ENCODE results near the gene GNPDA2.
A peak's percentile ranks its signal among the peaks of the same experiment; 100 is the strongest.

Gene GNPDA2

DNA sequence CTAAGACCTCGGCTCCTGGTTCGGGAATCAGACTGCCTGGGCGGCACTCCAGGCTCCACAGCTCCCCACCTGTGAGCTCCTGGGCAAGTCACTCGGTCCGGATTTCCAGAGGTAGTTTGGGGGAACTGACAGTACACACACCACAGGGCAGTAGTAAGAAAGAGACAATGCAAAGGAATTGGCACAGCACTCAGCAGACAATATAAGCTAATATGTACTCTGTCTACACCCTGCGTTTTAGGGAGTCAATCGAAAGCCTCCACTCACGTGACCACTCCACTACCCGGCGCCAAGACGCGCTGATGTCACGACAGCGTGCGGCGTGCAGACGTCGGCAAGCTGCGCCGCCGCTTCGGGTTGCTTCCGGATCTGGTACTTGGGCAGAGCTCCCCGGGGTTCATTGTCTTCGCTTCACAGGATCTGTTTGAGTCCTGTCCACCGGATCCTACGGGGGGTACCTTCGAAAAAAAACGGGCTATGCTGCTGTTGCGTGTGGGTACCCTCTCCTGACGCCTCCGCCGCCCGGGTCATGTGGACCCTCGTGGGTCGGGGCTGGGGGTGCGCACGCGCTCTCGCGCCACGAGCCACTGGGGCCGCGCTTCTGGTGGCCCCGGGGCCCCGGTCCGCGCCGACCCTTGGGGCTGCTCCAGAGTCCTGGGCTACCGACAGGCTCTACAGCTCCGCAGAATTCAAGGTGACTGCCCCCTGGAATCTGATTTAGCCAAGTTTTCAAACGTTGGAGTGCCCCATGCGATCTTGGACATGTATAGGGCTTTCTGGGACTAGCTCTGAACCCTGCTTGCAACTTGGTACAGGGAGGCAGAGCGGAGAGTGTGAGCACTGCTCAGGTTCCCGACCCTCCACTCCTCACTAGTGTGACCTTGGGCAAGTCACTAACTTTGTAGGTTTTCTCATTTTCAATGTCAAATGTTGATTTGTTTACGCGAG, 48.0 kb downstream of the GNPDA2 start, which contains the start of gene GUF1:
GUF1 (plus strand) TSS at position 327 of the 948 bp plus-strand sequence; CDS start at position 530, 203 bp downstream.
- peak; percentile 90 for DNase-seq

- DNase-seq = no peak
These were observed 51.0 kb downstream of the GNPDA2 start for GRCh38 chr4:44675366-44675765.

DNA sequence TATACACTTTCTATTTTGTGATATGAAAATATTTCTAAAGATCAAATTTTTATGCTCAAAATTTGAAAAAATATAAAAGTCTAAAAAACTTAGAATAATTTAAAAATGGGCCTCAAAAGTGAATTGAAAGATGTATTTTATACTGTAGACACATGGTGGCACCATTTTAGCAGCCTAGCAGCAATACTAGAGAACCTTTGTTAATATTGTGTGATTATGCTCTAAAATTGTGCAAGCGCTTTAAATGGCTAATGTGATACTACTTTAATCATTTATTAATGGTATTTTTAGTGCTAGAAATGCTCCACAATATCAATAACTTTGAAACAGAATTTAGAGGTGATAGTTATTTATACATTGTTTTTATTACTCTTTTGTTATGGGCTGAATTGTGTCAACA, 51.9 kb downstream of the GNPDA2 start:
- DNase-seq = no peak

- DNase-seq = no peak
These were observed 54.7 kb downstream of the GNPDA2 start for GRCh38 chr4:44671636-44672035.

DNA sequence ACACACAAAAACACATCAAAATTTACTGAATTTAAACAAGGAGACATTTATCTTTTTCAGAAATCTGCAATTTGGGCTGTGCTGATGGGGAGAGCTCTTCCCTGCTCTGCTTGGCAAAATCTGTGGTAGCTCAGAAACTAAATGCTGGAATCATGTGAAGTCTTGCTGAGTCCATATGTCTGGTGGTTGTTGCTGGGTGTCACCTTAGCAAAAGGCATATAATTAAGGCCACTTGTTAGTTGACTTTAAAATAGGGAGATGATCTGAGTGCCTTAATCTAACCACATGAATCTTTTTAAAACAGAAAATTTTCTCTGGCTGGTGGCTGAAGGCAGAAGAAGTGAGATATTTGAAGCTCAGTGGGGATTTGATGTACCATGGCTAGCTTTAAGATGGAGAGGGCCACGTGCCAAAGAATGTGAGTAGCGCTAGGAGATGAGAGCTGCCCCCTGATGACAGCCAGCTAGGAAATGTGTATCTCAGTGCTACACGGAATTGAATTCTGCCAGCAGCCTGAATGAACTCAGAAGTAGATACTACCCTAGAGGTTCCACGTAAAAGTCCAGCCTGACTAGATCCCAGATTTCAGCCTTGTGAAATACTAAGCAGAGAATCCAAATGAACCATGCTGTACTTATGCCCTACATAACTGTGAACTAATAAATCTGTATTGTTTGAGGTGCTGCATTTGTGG, 55.7 kb downstream of the GNPDA2 start:
- DNase-seq = no peak

DNA sequence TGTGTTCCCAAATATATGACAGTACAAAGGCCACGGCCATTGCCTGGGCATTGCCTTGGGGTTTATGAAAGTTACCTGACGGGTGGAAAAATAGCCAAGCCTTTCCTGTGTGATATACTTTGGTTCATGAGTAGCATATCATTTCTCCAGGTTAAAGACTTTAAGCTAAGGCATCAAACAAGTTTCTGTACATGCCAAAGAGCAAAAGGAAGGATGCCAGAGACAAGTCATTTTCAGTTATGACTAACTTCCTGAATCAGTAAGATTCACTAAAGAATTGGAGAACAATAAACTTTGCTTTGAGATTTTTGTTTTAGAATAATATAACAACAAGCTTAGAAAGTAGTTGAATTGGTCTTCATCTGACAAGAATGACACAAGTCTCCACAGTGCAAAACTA, 57.8 kb downstream of the GNPDA2 start:
- DNase-seq = no peak

- DNase-seq = no peak
These were observed 62.7 kb downstream of the GNPDA2 start for GRCh38 chr4:44663539-44664263.

DNA sequence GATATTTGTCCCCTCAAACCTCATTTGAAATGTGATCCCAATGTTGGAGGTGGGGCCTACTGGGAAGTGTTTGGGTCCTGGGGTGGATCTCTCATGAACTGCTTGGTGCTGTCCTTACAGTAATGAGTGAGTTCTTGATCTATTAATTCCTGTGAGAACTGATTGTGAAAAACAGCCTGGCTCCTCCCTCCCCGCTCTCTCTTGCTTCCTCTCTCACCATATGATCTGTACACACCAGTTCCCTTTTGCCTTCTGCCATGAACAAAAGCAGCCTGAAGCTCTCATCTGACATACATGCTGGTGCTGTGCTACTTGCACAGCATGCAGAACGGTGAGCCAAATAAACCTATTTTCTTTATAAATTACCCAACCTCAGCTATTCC, 63.7 kb downstream of the GNPDA2 start:
- no peak for DNase-seq

- no peak for DNase-seq
These were observed 64.3 kb downstream of the GNPDA2 start for GRCh38 chr4:44661940-44662622.

- DNase-seq = no peak
These were observed 66.0 kb downstream of the GNPDA2 start for GRCh38 chr4:44660396-44660795.

- no peak for DNase-seq
These were observed 74.4 kb downstream of the GNPDA2 start for GRCh38 chr4:44652002-44652401.
